ENCODE measurements around the gene SAMD4A.

SAMD4A gene

GRCh38 chr14:54703724-54704123 lies 136.8 kb downstream of the SAMD4A start:
- H3K4me3 ChIP-seq (ENCODE audit: control insufficient read depth, low read depth, low read length), result no peak overlapping the region
- TF ChIP-seq CTCF (conservative IDR thresholded peaks at IDR 0.05; ENCODE audit: control insufficient read depth, insufficient read depth, low read depth, low read length), result no peak
- DNase-seq (ENCODE audit: low read depth), result no peak

DNA sequence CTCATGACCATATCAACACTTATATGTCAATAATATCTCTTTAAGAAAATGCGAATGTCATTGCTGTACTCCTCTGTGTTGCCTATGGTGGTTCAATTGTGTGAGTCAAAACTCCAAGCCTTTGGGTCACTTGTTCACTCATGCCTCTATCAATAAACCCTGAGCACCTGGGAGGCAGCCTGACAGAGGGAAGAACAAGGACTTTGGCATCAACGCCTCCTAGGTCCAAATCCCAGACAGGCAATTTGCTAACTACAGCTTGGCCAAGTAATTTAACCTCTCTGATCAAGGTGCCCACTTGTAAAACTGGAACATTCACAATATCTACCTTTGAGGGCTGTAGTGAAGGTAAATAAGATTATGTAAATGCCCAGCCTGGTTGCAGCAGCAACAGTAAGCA lies 137.8 kb downstream of the SAMD4A start:
- DNase-seq (ENCODE audit: low read depth), result no peak
- no peak for TF ChIP-seq CTCF (conservative IDR thresholded peaks at IDR 0.05; ENCODE audit: control insufficient read depth, insufficient read depth, low read depth, low read length)
- H3K4me3 ChIP-seq (ENCODE audit: control insufficient read depth, low read depth, low read length), result no peak overlapping the region

DNA sequence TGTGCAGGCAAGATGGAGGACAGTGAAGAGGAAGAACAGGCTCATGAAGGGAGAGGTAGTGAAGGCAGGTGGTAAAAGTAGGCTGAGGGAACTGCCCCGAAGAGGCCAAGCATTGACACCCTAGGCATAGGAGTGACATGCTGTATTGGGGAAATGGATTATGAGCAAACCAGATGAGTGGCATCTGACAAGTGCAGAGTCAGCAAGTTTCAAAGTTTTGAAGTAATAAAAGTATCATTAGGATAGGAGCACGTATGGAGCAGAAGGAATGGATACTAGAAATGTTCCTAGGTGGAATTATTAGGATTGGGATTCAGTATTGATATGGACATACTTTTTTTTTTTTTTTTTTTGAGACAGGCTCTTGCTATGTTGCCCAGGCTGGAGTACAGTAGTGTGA lies 139.8 kb downstream of the SAMD4A start:
- no peak overlapping the region for H3K4me3 ChIP-seq (ENCODE audit: control insufficient read depth, low read depth, low read length)
- TF ChIP-seq CTCF (conservative IDR thresholded peaks at IDR 0.05; ENCODE audit: control insufficient read depth, insufficient read depth, low read depth, low read length), result no peak
- no peak for DNase-seq (ENCODE audit: low read depth)

GRCh38 chr14:54708161-54708560 lies 141.2 kb downstream of the SAMD4A start:
- no peak overlapping the region for H3K4me3 ChIP-seq (ENCODE audit: control insufficient read depth, low read depth, low read length)
- TF ChIP-seq CTCF (conservative IDR thresholded peaks at IDR 0.05; ENCODE audit: control insufficient read depth, insufficient read depth, low read depth, low read length), result no peak
- no peak for DNase-seq (ENCODE audit: low read depth)

DNA sequence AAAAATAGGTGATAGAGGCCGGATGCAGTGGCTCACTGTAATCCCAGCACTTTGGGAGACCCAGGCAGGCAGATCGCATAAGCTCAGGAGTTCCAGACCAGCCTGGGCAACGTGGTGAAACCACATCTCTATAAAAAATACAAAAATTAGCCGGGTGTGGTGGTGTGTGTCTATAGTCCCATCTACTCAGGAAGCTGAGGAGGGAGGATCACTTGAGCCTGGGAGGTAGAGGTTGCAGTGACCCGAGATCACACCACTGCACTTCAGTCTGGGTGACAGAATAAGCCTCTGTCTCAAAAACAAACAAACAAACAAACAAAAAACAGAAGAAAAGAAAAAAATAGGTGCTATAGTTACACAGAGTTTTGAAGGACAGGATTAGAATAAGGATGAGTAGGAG lies 142.1 kb downstream of the SAMD4A start:
- TF ChIP-seq CTCF (conservative IDR thresholded peaks at IDR 0.05; ENCODE audit: control insufficient read depth, insufficient read depth, low read depth, low read length), result no peak
- no peak overlapping the region for H3K4me3 ChIP-seq (ENCODE audit: control insufficient read depth, low read depth, low read length)
- no peak for DNase-seq (ENCODE audit: low read depth)

DNA sequence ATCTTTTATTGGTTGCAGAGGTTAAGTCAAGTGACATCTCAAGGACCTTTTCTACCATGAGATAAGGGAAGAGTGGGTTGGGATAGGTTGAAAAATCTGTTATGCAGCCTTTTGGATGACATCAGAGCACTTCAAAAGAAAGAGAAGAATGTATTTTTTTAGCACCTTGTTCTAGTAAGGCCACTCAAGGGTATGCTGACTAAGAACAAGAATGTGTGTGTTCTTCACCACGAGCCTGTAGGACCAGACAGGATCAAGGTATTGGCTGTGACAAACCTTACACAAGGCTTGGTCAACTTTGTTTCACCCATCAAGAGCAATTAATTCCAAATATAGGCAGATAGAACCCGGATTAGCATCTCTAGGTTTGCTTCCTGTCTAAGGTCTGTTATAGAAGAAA lies 142.5 kb downstream of the SAMD4A start:
- H3K4me3 ChIP-seq (ENCODE audit: control insufficient read depth, low read depth, low read length), result no peak overlapping the region
- no peak for TF ChIP-seq CTCF (conservative IDR thresholded peaks at IDR 0.05; ENCODE audit: control insufficient read depth, insufficient read depth, low read depth, low read length)
- no peak for DNase-seq (ENCODE audit: low read depth)

GRCh38 chr14:54709867-54710266 lies 142.9 kb downstream of the SAMD4A start:
- no peak overlapping the region for H3K4me3 ChIP-seq (ENCODE audit: control insufficient read depth, low read depth, low read length)
- DNase-seq (ENCODE audit: low read depth), result no peak
- no peak for TF ChIP-seq CTCF (conservative IDR thresholded peaks at IDR 0.05; ENCODE audit: control insufficient read depth, insufficient read depth, low read depth, low read length)
